Activated naive CD4-positive, alpha-beta T cell treated with anti-CD3 and anti-CD28 coated beads for 36 hours (primary cell): ENCODE data around the gene CLSTN2. TPM values are rescaled to one million over a fixed set of nuclear protein-coding genes. Genes with fewer than 3 reads are reported as not detected.

ENCODE experiments used
- CTCF ChIA-PET: fragments of 350-600 bp; sonication (Branson Sonifier 250); formaldehyde crosslinking; loops from one replicate; lab custom pipeline; 2021; ENCODE audit warnings: antibody characterized with exemption; lab: Charles Lee
- DNase-seq: peaks from one replicate; pipeline ENCODE4 v3.0.0-alpha.2; 2020
- H3K27ac Mint-ChIP-seq: one replicate; pipeline ENCODE4 v1.8.0; 2021; ENCODE audit warnings: mild to moderate bottlenecking, mixed read lengths
- H3K27me3 Mint-ChIP-seq: one replicate; pipeline ENCODE4 v1.8.0; 2021; ENCODE audit warnings: low read depth, mixed read lengths
- H3K36me3 Mint-ChIP-seq: one replicate; pipeline ENCODE4 v1.8.0; 2021; ENCODE audit warnings: low read depth, mixed read lengths
- H3K4me1 Mint-ChIP-seq: one replicate; pipeline ENCODE4 v1.8.0; 2021; ENCODE audit warnings: low read depth, mixed read lengths
- H3K4me3 Mint-ChIP-seq: one replicate; pipeline ENCODE4 v1.8.0; 2021; ENCODE audit warnings: mild to moderate bottlenecking, moderate library complexity, mixed read lengths
- H3K9me3 Mint-ChIP-seq: one replicate; pipeline ENCODE4 v1.8.0; 2021; ENCODE audit warnings: mixed read lengths
- intact Hi-C: fragments of 100-400 bp; cut with micrococcal nuclease; formaldehyde crosslinking; loops from one replicate; pipeline ENCODE4 v1.15.1; 2023
- total RNA-seq, 2 experiments: library from RNA; stranded (reverse); gene quantifications; one replicate each; pipeline ENCODE4 v1.2.3, GENCODE V29; 2021

Gene CLSTN2
- total RNA-seq, 2 experiments from 2014 or later, result not detected

DNA sequence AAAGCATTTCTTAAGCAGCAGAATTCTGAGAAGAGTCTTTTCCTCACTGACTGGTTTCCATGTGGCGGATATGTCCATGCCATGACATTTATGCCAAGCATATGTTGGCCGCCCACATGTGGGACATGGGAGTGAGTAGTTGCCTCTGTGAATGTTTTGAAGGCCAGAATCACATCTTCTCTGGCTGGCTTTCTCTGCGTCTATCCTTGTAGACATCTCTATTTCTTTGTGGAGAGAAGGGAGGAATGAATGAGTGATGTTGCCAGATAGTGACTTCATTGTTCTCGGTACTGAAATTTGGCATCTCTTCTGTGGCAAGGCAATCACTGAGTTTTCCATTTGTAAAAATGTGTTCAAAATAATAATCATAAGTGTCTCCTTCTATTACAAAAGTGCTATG lies 316.0 kb downstream of the CLSTN2 start:
- no peak overlapping the region for H3K4me3 Mint-ChIP-seq
- no peaks in the 10 kb centered on the region for H3K4me1 Mint-ChIP-seq
- CTCF ChIA-PET, result no interaction called here
- H3K9me3 Mint-ChIP-seq, result no peaks in the 10 kb centered on the region
- no peak for DNase-seq
- peaks cover 5% of the 10 kb centered on the region for H3K27me3 Mint-ChIP-seq
- intact Hi-C loops, result no loop called here
- no peak overlapping the region for H3K27ac Mint-ChIP-seq
- no peaks in the 10 kb centered on the region for H3K36me3 Mint-ChIP-seq

DNA sequence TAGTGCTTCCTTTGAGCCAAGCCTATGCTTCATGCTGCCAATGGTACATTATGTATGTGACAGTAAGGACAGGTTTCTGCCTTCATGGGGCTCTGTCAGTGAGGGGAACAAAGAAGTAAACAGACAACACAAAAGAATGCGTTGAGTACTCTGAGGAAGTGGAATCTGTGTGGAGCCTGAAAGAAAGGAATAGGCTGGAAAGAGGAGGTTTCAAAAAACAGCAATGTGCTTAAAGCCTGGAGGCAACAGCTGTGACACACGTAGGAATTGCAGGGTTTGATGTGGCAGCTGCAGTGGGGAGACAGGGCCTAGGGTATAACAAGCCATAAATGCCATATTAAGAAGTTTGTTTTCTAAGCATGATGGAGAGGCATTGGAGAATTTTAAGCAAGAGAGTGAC lies 316.7 kb downstream of the CLSTN2 start:
- CTCF ChIA-PET, result no interaction called here
- no peak overlapping the region for H3K27ac Mint-ChIP-seq
- intact Hi-C loops, result no loop called here

DNA sequence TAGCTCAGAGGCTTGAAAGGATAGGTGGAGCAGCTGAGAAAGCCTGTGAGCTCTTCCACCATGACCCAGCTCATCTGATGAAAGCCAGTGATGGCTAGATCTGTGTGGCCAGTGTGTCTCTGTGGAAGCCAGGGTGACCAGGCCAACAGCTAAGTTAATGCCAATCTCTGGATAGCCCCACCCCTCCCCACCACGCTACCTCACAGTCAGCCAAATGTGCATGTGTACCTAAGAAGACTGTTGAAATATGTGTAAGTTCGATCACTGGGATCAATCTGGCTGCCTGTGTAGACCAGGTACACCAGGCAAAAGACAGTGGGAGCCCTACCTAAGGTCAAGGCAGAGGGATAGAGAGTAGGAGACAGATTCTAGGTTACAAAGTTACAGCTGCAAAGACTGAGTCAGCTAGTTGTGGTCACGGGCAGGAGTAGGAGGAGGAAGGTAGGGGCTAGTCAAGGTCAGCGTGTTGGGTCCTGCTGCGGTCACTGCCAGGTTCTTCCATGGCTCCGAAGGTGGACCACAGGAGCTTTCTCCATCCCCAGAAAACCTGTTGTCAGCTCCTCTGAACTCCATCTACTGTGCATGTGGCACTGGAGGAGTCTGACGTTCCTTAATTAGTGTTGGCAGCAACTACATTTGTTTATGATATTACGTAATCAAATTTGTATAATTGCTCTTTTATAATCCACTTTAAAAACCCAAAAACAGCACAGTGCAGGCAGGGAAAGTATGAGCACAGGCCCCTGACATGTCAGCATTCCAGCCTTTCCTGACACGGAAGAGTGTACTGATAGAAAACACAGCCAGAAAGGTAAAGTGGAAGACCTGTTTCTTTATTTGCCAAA lies 318.0 kb downstream of the CLSTN2 start:
- Mint-ChIP-seq H3K36me3 (no peaks in the 10 kb centered on the region), H3K4me1 (no peaks in the 10 kb centered on the region), H3K4me3 (no peak overlapping the region), H3K9me3 (no peaks in the 10 kb centered on the region), H3K27me3 (no peaks in the 10 kb centered on the region), H3K27ac (no peak overlapping the region)
- CTCF ChIA-PET, result no interaction called here
- intact Hi-C loops, result no loop called here
- DNase-seq, result no peak

More for the DNA sequence above, 316.7 kb downstream of the CLSTN2 start:
- H3K4me3 Mint-ChIP-seq, result no peak overlapping the region
- DNase-seq, result no peak
- H3K36me3 Mint-ChIP-seq, result no peaks in the 10 kb centered on the region
- H3K9me3 Mint-ChIP-seq, result no peaks in the 10 kb centered on the region
- H3K27me3 Mint-ChIP-seq, result no peaks in the 10 kb centered on the region
- H3K4me1 Mint-ChIP-seq, result no peaks in the 10 kb centered on the region

DNA sequence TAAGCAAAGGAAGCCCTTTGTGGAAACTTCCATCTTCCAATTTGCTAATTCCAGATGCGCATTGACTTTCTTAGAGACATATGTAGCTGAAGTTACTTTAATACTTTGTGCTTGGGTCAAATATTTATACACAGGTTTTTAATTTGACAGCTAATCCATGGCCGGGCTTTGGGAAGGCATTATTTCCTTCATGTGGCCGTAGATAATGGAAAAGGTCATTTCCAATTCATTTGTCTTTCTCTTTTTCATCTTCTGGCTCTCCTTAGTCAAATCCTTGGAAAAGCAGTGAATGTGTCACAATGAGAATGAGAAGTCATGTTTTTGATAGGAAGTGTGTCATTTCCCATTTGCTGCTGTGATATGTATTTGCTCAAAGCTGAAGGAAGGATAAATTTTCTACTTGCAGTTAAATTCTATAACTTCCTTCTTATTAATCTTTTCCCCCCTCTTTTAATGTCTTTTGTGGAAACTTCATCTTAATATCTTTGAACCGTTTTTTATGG lies 323.3 kb downstream of the CLSTN2 start:
- Mint-ChIP-seq H3K27me3 (peaks cover 2% of the 10 kb centered on the region), H3K27ac (no peak overlapping the region), H3K36me3 (no peaks in the 10 kb centered on the region), H3K4me3 (no peak overlapping the region), H3K4me1 (no peaks in the 10 kb centered on the region), H3K9me3 (no peaks in the 10 kb centered on the region)
- DNase-seq, result no peak
- intact Hi-C loops, result no loop called here
- CTCF ChIA-PET, result no interaction called here

DNA sequence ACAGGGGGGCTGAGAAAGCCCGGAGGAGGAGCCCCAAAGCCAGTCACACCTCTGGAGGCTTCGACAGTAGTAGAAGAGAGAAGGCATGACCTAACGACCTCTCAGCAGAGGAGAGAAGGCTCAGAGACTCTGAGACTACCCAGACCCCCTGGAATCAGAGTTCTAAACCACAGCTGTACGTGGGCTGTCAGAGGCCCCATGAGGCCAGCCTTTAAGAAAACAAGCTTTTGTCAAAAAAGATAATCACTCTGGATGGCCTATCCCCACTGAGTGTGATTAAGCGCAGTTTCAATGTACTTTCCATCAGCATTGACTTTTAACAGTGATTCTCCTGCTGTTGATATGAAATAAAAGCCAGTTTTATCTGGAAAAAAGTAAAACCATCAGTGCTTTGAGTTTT lies 330.3 kb downstream of the CLSTN2 start:
- Mint-ChIP-seq H3K36me3 (no peaks in the 10 kb centered on the region), H3K9me3 (no peaks in the 10 kb centered on the region), H3K4me1 (no peaks in the 10 kb centered on the region), H3K4me3 (no peak overlapping the region), H3K27me3 (peaks cover 2% of the 10 kb centered on the region), H3K27ac (no peak overlapping the region)
- CTCF ChIA-PET, result no interaction called here
- no peak for DNase-seq
- intact Hi-C loops, result no loop called here

DNA sequence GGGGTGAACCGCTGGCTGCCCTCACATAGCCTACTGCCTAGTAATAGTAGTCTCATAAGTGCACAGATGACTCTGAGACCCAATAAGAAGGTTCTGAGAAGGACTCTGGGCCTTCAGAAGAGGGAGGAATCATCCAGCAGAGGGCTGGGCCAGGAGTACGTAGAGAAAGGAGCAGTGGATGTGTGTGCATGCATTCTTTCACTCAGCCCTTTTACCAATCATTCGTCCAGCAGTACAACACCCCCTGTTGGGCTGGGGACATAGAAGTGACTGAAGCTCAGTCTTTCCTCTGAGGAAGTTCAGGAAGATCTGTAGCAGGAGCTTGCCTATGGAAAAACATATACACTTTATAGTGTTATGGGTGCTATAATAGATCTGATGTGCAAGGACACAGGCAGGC lies 333.1 kb downstream of the CLSTN2 start:
- CTCF ChIA-PET, result interaction anchor here (0.7 kb wide), 1 partner anchor 11 kb away, joined by 3 read pairs; no protein-coding TSS in a partner anchor
- Mint-ChIP-seq H3K4me1 (no peaks in the 10 kb centered on the region), H3K27me3 (peaks cover 1% of the 10 kb centered on the region), H3K27ac (no peak overlapping the region), H3K36me3 (no peaks in the 10 kb centered on the region), H3K9me3 (no peaks in the 10 kb centered on the region), H3K4me3 (no peak overlapping the region)
- DNase-seq, result no peak
- intact Hi-C loops, result no loop called here

DNA sequence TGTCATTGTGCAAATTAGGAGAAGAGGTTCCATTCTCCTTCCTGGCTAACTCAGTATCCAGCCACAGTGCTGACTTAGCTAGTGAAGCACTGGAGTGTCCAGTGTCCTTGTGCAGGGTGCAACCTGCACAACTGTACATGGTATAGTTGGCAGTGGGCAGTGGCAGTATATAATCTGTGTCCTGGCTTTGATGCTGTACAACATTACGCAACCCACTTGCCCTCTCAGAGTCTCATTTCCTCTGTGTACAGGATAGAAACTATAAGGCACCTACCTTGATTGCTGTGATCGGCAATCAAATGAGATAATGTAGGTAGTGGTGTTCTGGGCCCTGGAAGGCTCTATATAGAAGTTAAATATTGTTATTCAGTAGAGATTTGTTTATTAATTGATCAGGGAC lies 333.6 kb downstream of the CLSTN2 start:
- Mint-ChIP-seq H3K4me1 (no peaks in the 10 kb centered on the region), H3K36me3 (no peaks in the 10 kb centered on the region), H3K27me3 (no peaks in the 10 kb centered on the region), H3K4me3 (no peak overlapping the region), H3K27ac (no peak overlapping the region), H3K9me3 (no peaks in the 10 kb centered on the region)
- no peak for DNase-seq
- intact Hi-C loops, result no loop called here
- CTCF ChIA-PET, result interaction anchor here (0.7 kb wide), 1 partner anchor 10 kb away, joined by 3 read pairs; no protein-coding TSS in a partner anchor

DNA sequence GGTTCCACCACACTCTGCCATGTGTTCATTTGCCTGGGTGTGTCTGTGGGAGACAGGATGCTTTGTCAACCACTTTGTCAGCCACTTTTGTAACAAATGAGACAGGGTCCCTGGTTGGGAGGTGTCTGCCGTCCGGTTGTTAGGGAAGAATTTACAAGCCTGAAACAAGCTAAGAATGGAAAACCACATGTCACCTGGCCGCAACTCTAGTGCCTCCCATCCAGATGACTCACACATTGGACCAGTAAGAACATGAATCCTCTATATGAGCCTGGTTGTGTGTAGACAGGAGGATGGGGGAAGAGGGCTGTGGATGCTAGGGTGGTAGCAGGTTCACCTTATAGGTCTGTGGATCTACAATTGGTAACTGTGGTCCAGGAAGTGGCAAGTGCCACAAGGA lies 335.3 kb downstream of the CLSTN2 start:
- no peaks in the 10 kb centered on the region for H3K9me3 Mint-ChIP-seq
- no peaks in the 10 kb centered on the region for H3K4me1 Mint-ChIP-seq
- H3K36me3 Mint-ChIP-seq, result no peaks in the 10 kb centered on the region
- no peak overlapping the region for H3K27ac Mint-ChIP-seq
- DNase-seq, result no peak
- H3K4me3 Mint-ChIP-seq, result no peak overlapping the region
- CTCF ChIA-PET, result no interaction called here
- peaks cover 4% of the 10 kb centered on the region for H3K27me3 Mint-ChIP-seq
- intact Hi-C loops, result no loop called here

DNA sequence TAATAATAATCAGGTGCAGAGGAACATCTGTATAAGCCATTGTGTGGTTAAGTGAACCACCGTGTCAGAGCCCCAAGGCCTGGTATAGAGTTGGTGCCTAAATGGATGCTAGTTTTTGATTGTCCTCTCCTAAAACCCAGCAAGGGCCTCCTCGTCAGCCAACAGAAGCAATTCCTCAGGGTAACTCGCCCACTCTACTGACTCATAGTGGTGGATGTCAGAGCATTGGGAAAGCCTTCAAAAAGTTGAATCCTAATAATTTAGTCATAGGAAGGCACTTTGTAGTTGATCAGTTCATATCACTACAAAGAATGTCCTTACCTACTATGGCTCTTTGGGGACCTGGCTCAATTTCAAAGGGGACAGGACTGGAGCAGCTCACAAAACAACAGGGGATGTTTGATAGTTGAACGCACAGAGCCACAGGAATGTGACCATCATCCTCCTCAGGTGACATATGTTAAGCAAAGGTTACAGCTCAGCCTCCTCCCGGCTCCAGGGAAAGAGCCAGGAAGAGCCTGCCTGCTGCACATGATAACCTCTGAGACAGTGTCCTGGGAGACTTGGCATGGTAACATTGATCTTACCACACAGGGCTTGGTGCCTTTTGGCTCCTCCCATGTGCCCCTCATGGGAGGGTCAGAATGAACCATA lies 338.7 kb downstream of the CLSTN2 start:
- H3K27ac Mint-ChIP-seq, result no peak overlapping the region
- H3K36me3 Mint-ChIP-seq, result no peaks in the 10 kb centered on the region
- no peaks in the 10 kb centered on the region for H3K9me3 Mint-ChIP-seq
- intact Hi-C loops, result no loop called here
- DNase-seq, result no peak
- H3K4me1 Mint-ChIP-seq, result no peaks in the 10 kb centered on the region
- H3K27me3 Mint-ChIP-seq, result peaks cover 4% of the 10 kb centered on the region
- no peak overlapping the region for H3K4me3 Mint-ChIP-seq
- CTCF ChIA-PET, result no interaction called here

DNA sequence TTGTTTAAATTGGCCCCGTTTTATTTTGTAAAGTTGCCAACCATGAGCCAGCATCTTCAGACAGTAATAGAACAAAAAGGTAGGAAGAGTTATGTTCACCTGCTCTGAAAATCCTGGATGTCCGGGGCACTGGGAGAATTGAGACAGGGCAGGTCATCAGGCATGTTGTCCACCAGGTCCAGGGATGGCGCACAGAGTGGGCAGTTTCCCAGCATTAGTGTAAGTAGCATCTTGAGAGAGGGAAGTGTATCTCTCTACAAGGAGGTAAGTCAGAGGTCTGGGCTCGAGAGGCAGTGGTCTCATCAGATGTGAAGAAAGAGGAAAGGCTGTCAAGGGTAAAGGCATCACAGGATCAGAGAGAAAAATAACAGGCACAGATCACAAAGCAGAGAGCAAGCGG lies 339.4 kb downstream of the CLSTN2 start:
- CTCF ChIA-PET, result no interaction called here
- Mint-ChIP-seq H3K4me1 (no peaks in the 10 kb centered on the region), H3K9me3 (no peaks in the 10 kb centered on the region), H3K27ac (no peak overlapping the region), H3K36me3 (no peaks in the 10 kb centered on the region), H3K27me3 (peaks cover 4% of the 10 kb centered on the region), H3K4me3 (no peak overlapping the region)
- intact Hi-C loops, result no loop called here
- DNase-seq, result no peak

DNA sequence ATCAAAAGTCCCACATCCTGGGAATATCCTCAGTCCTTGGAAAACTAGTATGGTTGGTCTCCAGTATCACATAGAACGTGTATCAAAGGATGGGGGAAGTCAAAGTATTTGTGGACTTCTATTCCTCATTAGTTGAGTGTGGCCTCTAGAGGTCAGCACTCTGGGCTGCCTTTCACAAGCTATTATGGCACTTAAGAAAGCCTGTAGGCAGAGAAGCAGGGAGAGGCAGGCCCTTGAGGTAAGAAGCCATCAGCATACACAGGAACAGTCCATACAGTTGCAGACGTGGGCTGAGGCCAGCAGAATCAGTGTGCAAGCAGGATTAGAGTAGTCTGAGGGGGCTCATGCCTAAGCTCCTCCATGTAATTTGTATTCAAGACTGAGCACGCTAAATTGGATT lies 341.7 kb downstream of the CLSTN2 start:
- DNase-seq, result no peak
- no peak overlapping the region for H3K27ac Mint-ChIP-seq
- no peaks in the 10 kb centered on the region for H3K9me3 Mint-ChIP-seq
- no peaks in the 10 kb centered on the region for H3K4me1 Mint-ChIP-seq
- H3K36me3 Mint-ChIP-seq, result no peaks in the 10 kb centered on the region
- intact Hi-C loops, result no loop called here
- peaks cover 4% of the 10 kb centered on the region for H3K27me3 Mint-ChIP-seq
- no peak overlapping the region for H3K4me3 Mint-ChIP-seq
- CTCF ChIA-PET, result no interaction called here

DNA sequence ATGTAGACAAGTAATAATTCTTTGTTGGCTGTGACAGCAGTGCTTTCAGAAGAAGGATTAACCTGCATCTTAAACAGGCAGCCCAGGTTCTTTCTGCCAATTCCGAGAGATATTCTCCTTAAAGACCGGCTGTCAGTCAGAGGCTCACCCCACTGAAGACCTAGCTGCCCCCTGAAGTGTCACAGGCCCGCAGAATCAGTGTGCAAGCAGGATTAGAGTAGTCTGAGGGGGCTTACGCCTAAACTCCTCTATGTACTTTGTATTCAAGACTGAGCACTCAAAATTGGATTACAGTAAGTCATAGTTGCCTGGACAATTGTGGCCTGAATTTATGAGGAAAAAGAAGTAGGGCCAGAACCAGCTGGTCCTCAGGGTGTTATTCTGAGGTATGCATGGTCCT lies 342.9 kb downstream of the CLSTN2 start:
- H3K9me3 Mint-ChIP-seq, result no peaks in the 10 kb centered on the region
- H3K36me3 Mint-ChIP-seq, result no peaks in the 10 kb centered on the region
- no peak for DNase-seq
- H3K4me3 Mint-ChIP-seq, result no peak overlapping the region
- H3K27me3 Mint-ChIP-seq, result peaks cover 4% of the 10 kb centered on the region
- H3K27ac Mint-ChIP-seq, result no peak overlapping the region
- intact Hi-C loops, result no loop called here
- H3K4me1 Mint-ChIP-seq, result no peaks in the 10 kb centered on the region
- CTCF ChIA-PET, result no interaction called here

DNA sequence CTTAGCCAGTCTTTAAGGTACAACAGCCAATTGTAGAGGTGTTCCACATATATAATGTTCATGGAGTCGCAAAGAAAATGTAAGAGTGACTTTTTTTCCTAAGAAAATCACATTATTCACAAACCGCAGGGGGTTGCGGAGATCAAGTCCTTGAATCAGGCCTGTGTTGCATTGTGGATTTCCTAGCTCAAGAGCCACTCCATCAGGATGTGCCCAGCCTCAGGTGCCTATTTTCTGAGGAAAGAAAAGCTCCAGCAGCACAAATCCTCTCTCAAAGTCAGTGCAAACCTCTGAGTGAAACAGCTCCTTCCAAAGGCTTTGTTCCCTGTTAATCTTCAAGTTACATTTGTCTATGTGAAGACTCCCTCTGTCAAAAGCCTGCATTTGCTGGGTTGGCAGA lies 349.4 kb downstream of the CLSTN2 start:
- Mint-ChIP-seq H3K9me3 (no peaks in the 10 kb centered on the region), H3K36me3 (no peaks in the 10 kb centered on the region), H3K4me3 (no peak overlapping the region), H3K27me3 (peaks cover 5% of the 10 kb centered on the region), H3K4me1 (no peaks in the 10 kb centered on the region), H3K27ac (no peak overlapping the region)
- intact Hi-C loops, result no loop called here
- CTCF ChIA-PET, result no interaction called here
- DNase-seq, result no peak
